ENCODE measurements around the gene OST4.

The OST4 gene

GRCh38 chr2:27092696-27093429 lies 21.4 kb upstream of the OST4 start:
- FAIRE-seq = no peak

- no peak for FAIRE-seq
These were observed 20.6 kb upstream of the OST4 start for GRCh38 chr2:27091746-27092695.

DNA sequence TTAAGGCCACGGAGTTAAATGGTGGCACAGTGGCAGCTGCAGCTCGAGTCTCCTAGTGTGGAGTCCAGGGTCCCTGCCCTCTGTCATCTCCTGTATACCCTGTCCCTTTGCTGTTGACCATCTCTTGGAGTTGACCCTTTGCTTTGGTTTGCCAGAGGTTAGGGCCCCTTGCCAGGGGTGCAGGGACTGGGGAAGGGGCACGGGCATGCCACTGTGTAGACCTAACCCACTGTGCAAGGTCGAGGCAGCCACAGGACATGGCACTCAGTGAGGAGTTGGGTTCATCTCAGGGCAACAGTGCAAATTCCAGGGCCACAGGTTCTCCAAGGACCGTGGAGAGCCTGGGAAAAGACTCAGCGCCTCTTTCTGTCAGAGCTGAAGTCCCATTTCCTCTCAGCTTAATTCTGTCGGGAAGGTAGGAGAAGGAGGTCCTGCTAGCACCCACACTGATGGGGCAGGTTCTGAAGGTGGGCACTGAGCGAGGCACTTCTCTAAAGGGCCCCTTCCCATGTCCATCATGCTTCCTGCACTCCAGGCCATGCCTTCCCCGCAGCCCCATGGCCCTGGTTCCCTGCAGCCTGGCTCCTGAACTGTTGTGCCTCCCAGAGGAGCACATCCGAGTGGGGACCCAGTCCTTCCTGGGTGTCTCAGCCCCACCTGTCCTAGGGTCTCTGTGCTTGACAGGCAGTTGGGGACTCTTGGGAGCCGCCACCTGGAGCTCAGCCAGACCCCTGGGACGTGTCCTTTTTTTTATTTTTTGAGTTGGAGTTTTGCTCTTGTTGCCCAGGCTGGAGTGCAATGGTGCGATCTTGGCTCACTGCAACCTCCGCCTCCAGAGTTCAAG lies 17.9 kb upstream of the OST4 start:
- no peak for FAIRE-seq

DNA sequence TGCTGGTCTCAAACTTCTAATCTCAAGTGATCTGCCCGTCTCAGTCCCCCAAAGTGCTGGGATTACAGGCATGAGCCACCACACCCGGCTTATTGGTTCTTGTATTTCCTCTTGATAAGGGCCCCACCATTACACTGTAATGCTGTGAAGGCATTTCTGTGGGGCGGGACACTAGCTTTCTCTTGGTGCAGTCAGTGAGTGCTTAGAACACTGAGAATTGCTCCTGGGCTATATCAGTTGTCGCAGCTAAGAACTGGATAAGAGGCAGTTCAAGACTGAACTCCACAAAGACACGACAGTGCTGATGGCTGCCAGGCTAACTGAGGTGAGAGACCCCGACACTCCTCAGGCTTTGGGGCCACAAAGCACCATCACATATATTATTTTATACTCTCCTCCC lies 17.2 kb upstream of the OST4 start:
- FAIRE-seq = no peak

- no peak for FAIRE-seq
These were observed 16.5 kb upstream of the OST4 start for GRCh38 chr2:27087823-27088410.

DNA sequence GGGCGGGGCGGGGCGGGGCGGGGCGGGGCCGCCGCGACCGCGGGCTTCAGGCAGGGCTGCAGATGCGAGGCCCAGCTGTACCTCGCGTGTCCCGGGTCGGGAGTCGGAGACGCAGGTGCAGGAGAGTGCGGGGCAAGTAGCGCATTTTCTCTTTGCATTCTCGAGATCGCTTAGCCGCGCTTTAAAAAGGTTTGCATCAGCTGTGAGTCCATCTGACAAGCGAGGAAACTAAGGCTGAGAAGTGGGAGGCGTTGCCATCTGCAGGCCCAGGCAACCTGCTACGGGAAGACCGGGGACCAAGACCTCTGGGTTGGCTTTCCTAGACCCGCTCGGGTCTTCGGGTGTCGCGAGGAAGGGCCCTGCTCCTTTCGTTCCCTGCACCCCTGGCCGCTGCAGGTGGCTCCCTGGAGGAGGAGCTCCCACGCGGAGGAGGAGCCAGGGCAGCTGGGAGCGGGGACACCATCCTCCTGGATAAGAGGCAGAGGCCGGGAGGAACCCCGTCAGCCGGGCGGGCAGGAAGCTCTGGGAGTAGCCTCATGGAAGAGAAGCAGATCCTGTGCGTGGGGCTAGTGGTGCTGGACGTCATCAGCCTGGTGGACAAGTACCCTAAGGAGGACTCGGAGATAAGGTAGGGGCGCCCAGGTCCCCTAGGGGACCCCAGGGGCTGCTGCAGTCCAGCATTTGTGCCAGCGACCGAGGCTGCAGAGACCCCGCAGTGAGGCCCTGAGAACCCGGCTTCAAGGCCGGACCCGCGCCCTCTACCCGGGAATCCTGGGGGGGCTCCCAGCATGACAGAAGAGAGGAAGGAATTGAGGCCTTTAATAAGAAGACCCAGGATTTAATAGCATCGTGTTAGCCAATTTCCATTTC lies 15.5 kb upstream of the OST4 start, which contains the start of gene KHK:
KHK (plus strand) TSS at position 49 of the 870 bp plus-strand sequence; CDS start at position 537, 488 bp downstream.
- no peak for FAIRE-seq

GRCh38 chr2:27086090-27086723 lies 14.8 kb upstream of the OST4 start:
- FAIRE-seq = no peak

GRCh38 chr2:27085673-27086089 lies 14.2 kb upstream of the OST4 start:
- FAIRE-seq = no peak

DNA sequence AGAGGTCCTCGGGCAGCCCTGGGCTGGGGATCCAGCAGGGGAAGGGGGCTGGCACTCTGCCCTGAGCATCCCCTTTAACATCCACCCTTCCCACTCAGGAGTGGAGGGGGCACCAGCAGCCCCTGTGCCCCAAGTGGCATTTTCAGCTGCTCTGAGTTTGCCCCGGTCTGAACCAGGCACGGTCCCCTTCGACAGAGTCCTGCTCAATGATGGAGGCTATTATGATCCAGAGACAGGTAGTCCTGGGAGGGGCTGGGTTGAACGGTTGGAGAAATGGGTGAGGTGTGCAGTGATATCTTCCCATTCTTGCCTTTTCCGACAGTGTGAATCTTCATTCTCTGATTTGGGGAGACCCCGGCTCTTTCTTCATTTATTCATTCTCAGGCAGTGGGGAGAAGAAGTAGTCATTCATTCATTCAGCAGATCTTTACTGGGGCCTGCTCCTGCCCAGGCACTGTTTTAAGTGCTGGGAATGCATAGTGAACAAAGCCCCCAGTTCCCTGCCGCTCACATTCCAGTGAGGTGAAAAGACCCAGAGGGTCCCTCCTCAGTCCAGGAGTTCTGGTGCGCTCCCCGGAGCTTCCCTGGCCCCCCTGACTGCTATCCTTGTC lies 13.7 kb upstream of the OST4 start:
- FAIRE-seq = no peak

DNA sequence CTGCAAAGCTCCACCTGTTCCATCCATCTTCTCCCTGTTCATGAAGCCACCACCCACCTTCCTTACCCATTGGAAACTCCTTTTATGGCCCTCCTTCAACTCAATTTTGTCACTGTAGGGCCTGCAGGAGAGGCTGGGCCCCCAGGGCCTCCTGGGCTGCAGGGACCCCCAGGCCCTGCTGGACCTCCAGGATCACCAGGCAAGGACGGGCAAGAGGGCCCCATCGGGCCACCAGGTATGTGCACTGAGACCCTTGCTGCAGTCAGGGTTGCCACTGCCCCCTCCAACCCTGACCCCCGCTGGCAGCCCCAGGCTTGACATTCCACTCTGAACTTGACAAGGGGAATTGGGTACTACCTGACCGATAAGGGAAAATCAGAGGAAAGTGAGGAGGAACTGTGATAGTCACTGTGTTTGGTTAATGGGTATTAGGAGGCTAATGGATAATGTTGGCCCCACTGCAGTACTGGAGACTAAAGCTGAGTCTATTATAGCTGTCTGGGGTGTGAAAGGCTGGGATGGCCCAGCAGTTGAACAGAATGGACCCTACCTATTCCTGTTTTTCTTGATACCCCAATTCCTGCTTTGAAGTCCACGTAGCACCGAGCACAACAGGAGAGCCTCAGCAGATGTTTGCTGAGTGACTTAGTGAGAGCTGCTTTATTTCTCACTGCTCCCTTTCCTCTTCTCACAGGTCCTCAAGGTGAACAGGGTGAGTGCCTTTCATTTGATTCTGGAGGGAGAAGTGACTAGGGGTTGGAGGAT lies 13.0 kb upstream of the OST4 start:
- FAIRE-seq = no peak

GRCh38 chr2:27083410-27084296 lies 12.2 kb upstream of the OST4 start:
- FAIRE-seq = no peak

- FAIRE-seq = no peak
These were observed 11.4 kb upstream of the OST4 start for GRCh38 chr2:27082773-27083409.

GRCh38 chr2:27081984-27082772 lies 10.7 kb upstream of the OST4 start:
- no peak for FAIRE-seq

DNA sequence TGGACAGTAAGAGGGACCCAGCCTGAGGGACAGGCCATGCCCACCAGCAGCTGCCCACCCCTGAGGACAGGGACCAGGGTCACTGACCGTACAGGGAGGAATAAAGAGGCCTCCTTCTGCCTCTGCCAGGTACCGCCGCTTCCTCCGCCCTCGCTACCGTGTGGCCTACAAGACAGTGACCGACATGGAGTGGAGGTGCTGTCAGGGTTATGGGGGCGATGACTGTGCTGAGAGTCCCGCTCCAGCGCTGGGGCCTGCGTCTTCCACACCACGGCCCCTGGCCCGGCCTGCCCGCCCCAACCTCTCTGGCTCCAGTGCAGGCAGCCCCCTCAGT lies 9.1 kb upstream of the OST4 start:
- FAIRE-seq = no peak

- FAIRE-seq = no peak
These were observed 8.7 kb upstream of the OST4 start for GRCh38 chr2:27080140-27080469.

GRCh38 chr2:27079233-27080139 lies 8.0 kb upstream of the OST4 start:
- FAIRE-seq = no peak

Measured in islet of Langerhans (tissue), 1 donor.